NCI-H2029 treated with DMSO at 0.1 percent for 48 hours (cell line): Measurements from ENCODE around the gene VSX2.
"Not testable (repeated sequence)": the region's sequence is repeated elsewhere in the genome, so short reads cannot be mapped to it uniquely, and the experiment has no call there.

Experiments
- DNase-seq: peaks from one replicate; lab custom pipeline; 2025; lab: John Stamatoyannopoulos, UW

VSX2 gene

DNA sequence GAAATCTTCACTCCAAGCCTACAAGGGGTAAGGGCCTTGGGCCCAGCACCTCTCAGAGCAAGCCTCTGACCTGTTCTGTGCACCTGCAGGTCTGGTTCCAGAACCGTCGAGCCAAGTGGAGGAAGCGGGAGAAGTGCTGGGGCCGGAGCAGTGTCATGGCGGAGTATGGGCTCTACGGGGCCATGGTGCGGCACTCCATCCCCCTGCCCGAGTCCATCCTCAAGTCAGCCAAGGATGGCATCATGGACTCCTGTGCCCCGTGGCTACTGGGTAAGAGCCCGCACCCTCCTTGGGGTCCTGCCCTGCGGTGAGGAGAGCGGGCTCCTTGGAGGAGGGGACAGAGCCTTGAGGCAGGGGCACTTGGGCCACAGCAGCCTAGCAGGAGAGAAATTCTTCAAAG lies 20.3 kb downstream of the VSX2 start:
- no peak for DNase-seq

DNA sequence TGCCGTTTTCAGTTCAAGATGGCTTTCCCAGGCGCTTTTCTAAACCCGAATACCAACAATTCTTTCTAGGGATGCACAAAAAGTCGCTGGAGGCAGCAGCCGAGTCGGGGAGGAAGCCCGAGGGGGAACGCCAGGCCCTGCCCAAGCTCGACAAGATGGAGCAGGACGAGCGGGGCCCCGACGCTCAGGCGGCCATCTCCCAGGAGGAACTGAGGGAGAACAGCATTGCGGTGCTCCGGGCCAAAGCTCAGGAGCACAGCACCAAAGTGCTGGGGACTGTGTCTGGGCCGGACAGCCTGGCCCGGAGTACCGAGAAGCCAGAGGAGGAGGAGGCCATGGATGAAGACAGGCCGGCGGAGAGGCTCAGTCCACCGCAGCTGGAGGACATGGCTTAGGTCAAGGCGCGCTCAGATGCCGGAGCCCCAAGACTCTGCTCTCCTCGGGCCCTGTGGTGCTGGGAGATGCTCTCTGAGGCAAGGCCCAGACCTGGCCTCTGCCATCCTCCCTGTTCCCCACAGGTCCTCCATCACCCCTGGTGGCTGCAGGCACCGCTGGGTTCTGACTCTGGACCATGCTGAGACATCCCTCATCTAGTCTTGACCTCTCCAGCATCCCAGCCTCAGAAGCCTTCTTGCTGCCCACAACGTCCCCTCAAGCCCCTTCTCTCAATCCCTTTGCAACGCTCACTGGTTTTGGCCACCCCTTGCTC lies 21.4 kb downstream of the VSX2 start:
- no peak for DNase-seq

GRCh38 chr14:74261288-74261687 lies 22.0 kb downstream of the VSX2 start:
- DNase-seq, result no peak

DNA sequence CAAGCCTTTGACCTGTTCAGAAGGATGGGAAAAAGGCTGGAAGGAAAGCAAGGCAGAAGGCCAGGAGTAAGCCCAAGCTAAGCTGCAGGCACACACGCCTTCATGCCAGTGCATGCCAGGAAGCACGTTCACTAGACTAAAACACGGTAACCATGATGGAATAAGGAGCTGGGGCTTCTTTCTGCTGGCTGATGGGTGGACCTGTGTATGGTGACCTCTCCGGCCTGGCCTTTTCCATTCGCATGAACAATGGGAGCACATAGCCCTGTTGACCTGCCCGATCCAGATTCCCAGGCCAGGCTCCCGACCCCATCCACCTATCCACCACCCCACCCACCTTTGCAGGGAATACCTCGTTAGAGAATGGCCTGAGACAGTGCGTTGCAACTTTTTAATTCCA lies 22.8 kb downstream of the VSX2 start:
- no peak for DNase-seq

- no peak for DNase-seq
Measured at GRCh38 chr14:74263181-74263580, 23.9 kb downstream of the VSX2 start.

GRCh38 chr14:74263921-74264320 lies 24.7 kb downstream of the VSX2 start:
- no peak for DNase-seq

- DNase-seq, result no peak
Measured at GRCh38 chr14:74265301-74265965, 26.2 kb downstream of the VSX2 start.

GRCh38 chr14:74267588-74267987 lies 28.3 kb downstream of the VSX2 start:
- no peak for DNase-seq

GRCh38 chr14:74270382-74271177 lies 31.3 kb downstream of the VSX2 start:
- not testable (repeated sequence) for DNase-seq

- DNase-seq, result no peak
Measured at GRCh38 chr14:74271365-74271764, 32.1 kb downstream of the VSX2 start.

DNA sequence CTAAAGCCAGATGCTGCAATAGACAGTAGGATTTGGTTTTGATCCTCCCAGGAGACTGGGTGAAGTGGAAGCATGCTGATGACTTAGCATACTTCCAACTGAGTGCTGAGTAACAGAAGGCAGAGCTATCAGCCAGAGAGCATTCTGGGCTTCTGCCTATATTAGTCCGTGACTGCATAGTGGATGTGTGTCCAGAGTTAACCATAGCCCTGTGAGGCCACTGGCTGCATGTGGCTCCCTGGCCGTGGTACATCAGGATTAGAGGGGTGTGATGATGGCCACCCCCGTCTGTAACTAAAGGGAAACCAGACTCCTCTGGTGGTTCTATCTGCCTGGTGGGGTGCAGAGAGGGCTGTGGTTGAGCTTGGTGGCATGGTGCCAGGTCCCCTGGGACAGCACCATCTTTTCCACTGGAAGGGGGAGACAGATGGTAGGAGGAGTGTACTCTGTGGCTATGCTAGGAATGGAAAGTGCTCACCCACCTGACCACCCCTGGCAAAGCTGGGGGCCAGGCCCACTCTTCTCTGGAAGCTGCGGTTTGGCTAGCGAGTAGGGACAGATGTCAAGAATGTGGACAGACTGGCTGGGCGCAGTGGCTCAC lies 36.1 kb downstream of the VSX2 start:
- DNase-seq, result no peak

DNA sequence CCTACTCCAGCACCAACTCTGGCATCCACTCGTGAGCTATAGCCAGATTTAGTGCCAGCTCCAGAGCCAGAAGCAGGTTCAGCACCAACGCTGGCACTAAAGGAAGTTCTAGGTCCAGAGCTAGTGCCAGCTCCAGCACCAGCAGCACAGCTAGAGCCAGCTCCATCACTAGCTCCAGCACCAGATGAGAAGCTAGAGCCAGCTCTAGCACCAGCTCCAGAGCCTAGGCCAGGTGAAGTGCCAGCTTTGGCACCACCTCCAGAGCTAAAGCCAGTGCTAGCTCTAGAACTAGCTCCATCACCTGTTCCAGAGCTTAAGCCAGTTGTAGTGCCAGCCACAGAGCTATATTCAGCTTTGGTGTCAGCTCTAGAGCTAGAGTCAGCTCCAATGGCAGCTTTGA lies 38.8 kb downstream of the VSX2 start:
- no peak for DNase-seq

- DNase-seq, result no peak
Measured at GRCh38 chr14:74281069-74281468, 41.8 kb downstream of the VSX2 start.

DNA sequence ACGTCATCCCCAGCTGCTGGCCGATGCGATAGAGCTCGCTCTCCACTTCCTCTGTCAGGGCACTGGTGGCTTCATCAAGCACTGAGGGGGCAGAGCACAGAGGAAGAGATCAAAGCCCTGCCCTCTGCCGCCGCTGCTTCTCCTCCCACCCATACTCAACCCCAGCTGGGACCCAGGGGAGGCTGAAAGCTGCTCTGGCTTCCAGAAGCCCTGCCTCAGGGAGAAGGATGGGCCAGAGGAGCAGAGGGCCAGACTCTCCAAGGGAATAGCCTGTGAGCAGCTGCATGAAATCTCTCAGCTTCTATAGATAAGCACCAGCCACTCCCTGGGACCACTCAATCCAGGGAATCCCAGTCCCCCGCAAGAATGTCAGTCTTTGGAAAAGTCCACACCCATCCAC lies 47.5 kb downstream of the VSX2 start:
- no peak for DNase-seq

DNA sequence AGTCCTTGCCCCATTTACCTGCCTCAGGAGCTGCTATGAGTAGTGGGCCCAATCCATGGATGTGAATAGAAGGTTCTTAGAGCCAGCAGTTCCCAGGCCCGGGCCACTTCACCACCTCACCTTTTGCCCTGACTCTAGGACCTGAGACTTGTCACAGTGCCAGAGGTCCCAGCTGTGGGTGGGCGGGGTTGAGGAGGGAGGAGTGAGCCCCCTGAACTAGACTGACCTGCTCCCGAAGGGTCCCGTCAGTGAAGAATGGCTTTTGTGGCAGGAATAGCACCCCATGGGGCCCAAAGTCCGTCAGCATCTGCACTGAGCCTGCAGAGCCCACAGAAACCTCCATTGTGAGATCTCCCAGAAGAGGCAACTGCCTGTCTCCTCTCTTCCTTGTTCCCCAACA lies 50.6 kb downstream of the VSX2 start:
- no peak for DNase-seq

DNA sequence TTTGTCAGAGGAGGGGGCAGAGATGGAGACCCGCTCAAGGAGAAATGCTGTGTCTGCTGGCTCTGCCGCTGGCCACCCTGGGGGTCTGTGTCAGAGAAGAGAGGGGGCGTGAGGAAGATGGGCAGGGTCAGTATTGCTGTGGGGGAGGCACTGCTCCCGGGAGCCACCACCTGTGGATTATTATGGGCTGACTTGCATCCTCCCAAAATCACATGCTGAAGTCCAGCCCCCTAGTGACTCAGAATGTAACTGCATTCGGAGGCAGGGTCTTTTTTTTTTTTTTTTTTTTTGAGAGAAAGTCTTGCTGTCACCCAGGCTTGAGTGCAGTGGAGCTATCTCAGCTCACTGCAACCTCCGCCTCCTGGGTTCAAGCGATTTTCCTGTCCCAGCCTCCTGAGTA lies 51.2 kb downstream of the VSX2 start:
- no peak for DNase-seq

DNA sequence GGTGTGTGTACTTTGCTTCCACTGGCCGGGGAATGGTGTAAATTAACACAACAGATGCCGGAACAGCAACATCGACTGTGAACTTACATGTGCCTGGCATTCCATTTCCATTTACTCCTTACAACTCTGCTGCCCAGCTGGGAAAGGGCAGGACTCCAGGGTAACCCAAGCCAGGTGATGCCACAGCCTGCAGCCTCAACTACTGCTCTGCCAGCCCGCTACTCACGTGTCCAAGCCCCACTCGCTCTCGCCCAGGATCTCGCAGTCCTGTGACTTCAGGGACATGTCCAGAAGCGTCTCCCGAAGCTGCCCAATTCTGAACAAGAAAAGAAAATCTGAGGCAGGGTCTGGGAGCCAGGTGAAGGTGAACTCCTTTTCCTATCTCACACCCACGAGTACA lies 52.8 kb downstream of the VSX2 start:
- no peak for DNase-seq

GRCh38 chr14:74293606-74294005 lies 54.4 kb downstream of the VSX2 start:
- DNase-seq, result no peak

DNA sequence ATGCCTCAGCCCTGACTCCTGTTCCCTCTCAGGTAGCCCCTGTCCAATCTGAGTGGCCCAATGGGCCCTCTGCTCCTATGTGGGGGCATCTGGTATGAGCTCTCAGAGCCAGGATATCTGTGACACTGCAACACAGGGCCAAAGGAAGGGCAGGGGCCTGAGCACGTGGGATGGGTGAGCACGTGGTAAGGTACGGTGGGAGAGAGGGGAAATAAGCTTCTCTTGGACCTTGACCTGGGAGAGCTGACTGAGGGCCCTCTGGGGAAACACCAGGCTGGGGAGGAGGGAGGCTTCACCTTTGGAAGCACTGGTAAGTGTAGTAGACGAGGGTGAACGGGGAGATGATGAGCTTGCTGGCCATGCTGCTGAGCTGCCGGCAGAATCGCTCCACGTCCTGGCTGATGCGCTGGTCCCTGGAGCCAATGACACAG lies 56.8 kb downstream of the VSX2 start:
- DNase-seq, result no peak

GRCh38 chr14:74297986-74298385 lies 58.7 kb downstream of the VSX2 start:
- no peak for DNase-seq

GRCh38 chr14:74299061-74299545 lies 59.9 kb downstream of the VSX2 start:
- DNase-seq, result no peak

GRCh38 chr14:74301594-74302151 lies 62.4 kb downstream of the VSX2 start:
- no peak for DNase-seq
